ENCODE results near the gene CCER1. TPM values are rescaled to one million over a fixed set of nuclear protein-coding genes. Genes with fewer than 3 reads are reported as not detected.

CCER1 gene
- total RNA-seq, 6 experiments from 2014 or later: not detected

DNA sequence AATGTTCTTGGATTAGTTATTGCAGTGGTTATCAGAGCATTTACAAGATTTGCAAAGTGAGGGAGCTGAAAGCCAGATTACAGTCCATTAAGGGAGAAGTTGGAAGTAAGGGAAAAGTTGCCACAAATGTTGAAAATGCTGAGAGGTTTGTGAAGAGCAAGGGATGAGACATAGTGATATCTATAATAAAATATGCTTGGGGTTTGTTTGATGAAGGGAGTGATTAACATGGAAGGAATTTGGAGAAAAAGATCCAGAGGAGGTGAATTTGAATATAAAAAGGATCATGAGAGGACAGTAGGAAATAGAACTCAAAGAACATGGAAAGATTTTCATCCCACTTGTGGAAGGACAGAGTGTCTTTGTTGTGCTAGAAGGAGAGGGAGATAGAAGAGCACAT, 19.3 kb upstream of the CCER1 start:
- no peak for TF ChIP-seq POLR2A (IDR thresholded peaks at IDR 0.05)
- TF ChIP-seq, protein P1, sequence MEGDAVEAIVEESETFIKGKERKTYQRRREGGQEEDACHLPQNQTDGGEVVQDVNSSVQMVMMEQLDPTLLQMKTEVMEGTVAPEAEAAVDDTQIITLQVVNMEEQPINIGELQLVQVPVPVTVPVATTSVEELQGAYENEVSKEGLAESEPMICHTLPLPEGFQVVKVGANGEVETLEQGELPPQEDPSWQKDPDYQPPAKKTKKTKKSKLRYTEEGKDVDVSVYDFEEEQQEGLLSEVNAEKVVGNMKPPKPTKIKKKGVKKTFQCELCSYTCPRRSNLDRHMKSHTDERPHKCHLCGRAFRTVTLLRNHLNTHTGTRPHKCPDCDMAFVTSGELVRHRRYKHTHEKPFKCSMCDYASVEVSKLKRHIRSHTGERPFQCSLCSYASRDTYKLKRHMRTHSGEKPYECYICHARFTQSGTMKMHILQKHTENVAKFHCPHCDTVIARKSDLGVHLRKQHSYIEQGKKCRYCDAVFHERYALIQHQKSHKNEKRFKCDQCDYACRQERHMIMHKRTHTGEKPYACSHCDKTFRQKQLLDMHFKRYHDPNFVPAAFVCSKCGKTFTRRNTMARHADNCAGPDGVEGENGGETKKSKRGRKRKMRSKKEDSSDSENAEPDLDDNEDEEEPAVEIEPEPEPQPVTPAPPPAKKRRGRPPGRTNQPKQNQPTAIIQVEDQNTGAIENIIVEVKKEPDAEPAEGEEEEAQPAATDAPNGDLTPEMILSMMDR (IDR thresholded peaks at IDR 0.05): no peak
- Histone ChIP-seq H3K4me1 (no peaks in the 10 kb centered on the region), H3K27me3 (no peaks in the 10 kb centered on the region), H3K9me3 (no peaks in the 10 kb centered on the region), H3K36me3 (no peaks in the 10 kb centered on the region), H3K27ac (no peak overlapping the region), H3K4me3 (no peak overlapping the region)
- ATAC-seq (no peak), DNase-seq (no peak)
- intact Hi-C loops (cut with DNase I): no loop called here

DNA sequence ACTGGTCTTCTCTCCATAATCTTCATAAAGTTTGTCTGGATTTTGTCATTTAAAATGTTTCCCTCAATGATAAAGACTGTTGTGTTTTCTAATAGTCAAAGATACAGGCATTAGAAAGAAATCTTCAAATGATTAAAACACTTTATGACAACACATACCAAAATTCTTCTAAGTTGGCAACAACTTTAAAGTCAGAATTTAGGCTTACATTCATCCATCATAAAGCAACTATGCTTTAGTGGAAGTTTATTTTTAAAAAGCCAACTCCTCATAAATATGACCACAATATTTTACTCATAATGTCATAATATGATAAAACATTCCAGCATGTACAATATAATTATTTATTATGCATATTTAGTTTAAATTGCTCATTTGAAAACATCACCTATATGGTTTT, 17.2 kb upstream of the CCER1 start:
- no peak for TF ChIP-seq POLR2A (IDR thresholded peaks at IDR 0.05)
- TF ChIP-seq, protein P1 (IDR thresholded peaks at IDR 0.05): no peak
- no peak overlapping the region for H3K4me3 ChIP-seq
- no peaks in the 10 kb centered on the region for H3K36me3 ChIP-seq
- H3K9me3 ChIP-seq: no peaks in the 10 kb centered on the region
- no peak overlapping the region for H3K27ac ChIP-seq
- intact Hi-C loops (cut with DNase I): no loop called here
- H3K27me3 ChIP-seq: no peaks in the 10 kb centered on the region
- H3K4me1 ChIP-seq: no peaks in the 10 kb centered on the region
- ATAC-seq (no peak), DNase-seq (no peak)

DNA sequence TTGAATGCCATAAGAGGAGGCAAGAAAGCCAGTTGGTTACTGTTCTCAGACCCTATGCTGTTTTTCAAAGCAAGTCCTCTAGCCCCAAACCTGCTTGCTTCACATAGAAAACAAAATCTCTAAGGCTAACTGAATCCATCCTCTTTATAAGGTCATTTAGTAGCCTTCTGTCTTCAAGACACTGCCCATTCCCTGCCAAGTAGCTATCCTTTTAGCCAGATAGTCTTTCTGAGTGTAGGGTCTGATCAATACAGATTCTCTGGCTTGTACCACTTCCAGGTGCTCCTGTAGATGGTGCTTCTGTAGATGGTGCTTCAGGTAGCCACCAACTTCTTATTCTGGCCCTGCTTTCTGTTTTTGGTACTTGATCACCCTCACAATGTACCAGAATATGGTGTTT, 15.9 kb upstream of the CCER1 start:
- no peaks in the 10 kb centered on the region for H3K9me3 ChIP-seq
- H3K36me3 ChIP-seq: no peaks in the 10 kb centered on the region
- ATAC-seq (no peak), DNase-seq (no peak)
- no peak for TF ChIP-seq POLR2A (IDR thresholded peaks at IDR 0.05)
- TF ChIP-seq, protein P1 (IDR thresholded peaks at IDR 0.05): no peak
- H3K27ac ChIP-seq: no peak overlapping the region
- intact Hi-C loops (cut with DNase I): no loop called here
- H3K27me3 ChIP-seq: no peaks in the 10 kb centered on the region
- no peaks in the 10 kb centered on the region for H3K4me1 ChIP-seq
- no peak overlapping the region for H3K4me3 ChIP-seq

DNA sequence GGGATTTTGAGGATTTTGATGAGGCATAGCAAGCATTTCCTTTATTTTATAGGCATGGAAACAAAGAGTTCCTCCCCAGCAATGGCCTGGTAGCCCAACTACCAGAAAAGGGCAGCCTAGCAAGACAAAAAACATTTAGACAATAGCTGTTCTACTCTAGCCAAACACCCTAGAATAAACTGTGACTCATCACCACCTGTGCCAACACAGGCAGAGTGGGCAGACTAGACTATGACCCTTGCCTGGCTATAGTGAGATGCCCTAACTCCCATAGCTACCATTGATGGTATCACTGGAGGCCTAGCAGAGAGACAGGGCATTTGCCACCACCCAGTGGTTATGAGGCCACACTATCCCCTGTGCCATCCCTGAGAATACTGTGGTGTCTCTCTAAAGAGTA, 15.5 kb upstream of the CCER1 start:
- intact Hi-C loops (cut with DNase I): no loop called here
- TF ChIP-seq, protein P1 (IDR thresholded peaks at IDR 0.05): no peak
- TF ChIP-seq POLR2A (IDR thresholded peaks at IDR 0.05): no peak
- Histone ChIP-seq H3K4me1 (no peaks in the 10 kb centered on the region), H3K27ac (no peak overlapping the region), H3K9me3 (no peaks in the 10 kb centered on the region), H3K4me3 (no peak overlapping the region), H3K36me3 (no peaks in the 10 kb centered on the region), H3K27me3 (no peaks in the 10 kb centered on the region)
- DNase-seq: no peak
- peak in 3 of 4 donors; percentile 19 to 88 (median 19) for ATAC-seq

DNA sequence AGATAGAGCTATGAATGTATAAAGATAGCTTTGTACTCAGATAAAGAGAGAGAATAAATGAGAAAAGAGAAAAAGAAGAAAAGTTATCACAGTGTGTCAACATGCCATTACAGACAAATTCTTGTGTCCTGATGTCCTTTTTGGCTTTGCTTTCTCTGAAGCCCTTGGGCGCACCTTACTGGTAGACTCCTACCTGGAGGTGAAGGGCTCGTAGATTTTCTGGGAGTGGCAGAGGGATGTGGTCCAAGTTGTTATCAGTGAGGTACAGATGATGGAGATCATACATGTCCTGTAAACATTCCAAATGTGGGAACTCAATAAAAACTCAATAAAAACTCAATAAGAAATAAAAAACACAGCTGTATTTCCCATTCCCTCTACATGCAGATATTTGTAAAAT, 14.9 kb upstream of the CCER1 start:
- H3K27ac ChIP-seq: no peak overlapping the region
- no peak for ATAC-seq
- DNase-seq: no peak
- no peaks in the 10 kb centered on the region for H3K4me1 ChIP-seq
- no peak overlapping the region for H3K4me3 ChIP-seq
- no peaks in the 10 kb centered on the region for H3K27me3 ChIP-seq
- intact Hi-C loops (cut with DNase I): no loop called here
- H3K36me3 ChIP-seq: no peaks in the 10 kb centered on the region
- H3K9me3 ChIP-seq: no peaks in the 10 kb centered on the region
- no peak for TF ChIP-seq POLR2A (IDR thresholded peaks at IDR 0.05)
- TF ChIP-seq, protein P1 (IDR thresholded peaks at IDR 0.05): no peak
- WGBS (ENCODE audit: insufficient coverage, low coverage, low lambda C conversion rate, missing lambda C conversion rate): 85% methylated on average over 2 of the region's 2 CpGs

Measured in right lobe of liver (tissue), 6 donors.